ENCODE measurements around the gene NUTM2B.
"Not testable (repeated sequence)": the region's sequence is repeated elsewhere in the genome, so short reads cannot be mapped to it uniquely, and the experiment has no call there.

- TF ChIP-seq POLR2A, CTCF, EP300 (IDR thresholded peaks at IDR 0.05): not testable (repeated sequence)
These were observed 5.9 kb upstream of the NUTM2B start for GRCh38 chr10:79697141-79697540.
